ENCODE measurements around the gene ARVCF.

DNA sequence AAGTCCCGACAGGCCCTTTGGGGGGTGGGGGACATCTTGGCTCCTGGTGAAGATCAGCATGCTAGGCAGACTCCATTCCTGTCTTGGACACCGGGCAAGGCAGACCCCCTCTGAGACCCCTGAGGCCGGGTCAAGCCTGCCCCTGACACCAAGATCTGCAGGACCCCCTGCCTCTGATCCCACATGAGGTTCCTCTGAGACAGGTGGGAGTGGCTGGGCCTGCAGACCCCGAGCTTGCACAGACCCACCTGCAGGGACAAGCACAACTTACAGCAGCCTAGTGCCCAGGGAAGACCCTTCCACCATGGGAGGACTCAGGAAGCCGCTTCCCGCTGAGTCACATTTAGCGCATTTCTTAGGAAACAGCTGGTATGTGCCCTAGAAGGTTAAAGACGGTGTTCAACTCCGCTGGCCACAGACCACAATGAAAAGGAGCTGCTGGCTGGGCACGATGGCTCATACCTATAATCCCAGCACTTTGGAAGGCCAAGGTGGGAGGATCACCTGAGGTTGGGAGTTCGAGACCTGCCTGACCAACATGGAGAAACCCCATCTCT is 15.5 kb downstream of the ARVCF start:
- TF ChIP-seq, protein P1, sequence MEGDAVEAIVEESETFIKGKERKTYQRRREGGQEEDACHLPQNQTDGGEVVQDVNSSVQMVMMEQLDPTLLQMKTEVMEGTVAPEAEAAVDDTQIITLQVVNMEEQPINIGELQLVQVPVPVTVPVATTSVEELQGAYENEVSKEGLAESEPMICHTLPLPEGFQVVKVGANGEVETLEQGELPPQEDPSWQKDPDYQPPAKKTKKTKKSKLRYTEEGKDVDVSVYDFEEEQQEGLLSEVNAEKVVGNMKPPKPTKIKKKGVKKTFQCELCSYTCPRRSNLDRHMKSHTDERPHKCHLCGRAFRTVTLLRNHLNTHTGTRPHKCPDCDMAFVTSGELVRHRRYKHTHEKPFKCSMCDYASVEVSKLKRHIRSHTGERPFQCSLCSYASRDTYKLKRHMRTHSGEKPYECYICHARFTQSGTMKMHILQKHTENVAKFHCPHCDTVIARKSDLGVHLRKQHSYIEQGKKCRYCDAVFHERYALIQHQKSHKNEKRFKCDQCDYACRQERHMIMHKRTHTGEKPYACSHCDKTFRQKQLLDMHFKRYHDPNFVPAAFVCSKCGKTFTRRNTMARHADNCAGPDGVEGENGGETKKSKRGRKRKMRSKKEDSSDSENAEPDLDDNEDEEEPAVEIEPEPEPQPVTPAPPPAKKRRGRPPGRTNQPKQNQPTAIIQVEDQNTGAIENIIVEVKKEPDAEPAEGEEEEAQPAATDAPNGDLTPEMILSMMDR (IDR thresholded peaks at IDR 0.05), result no peak
- TF ChIP-seq POLR2A (IDR thresholded peaks at IDR 0.05; ENCODE audit: low read depth) (no peak), POLR2AphosphoS5 (IDR thresholded peaks at IDR 0.05) (no peak), EP300 (IDR thresholded peaks at IDR 0.05) (no peak)

Data from esophagus muscularis mucosa (tissue), 4 donors.